ENCODE results near the gene PIK3R2. TPM values are rescaled to one million over a fixed set of nuclear protein-coding genes. Genes with fewer than 3 reads are reported as not detected.

The PIK3R2 gene
- polyA plus RNA-seq, 1 donor from 2014 or later, result 14.8 TPM

DNA sequence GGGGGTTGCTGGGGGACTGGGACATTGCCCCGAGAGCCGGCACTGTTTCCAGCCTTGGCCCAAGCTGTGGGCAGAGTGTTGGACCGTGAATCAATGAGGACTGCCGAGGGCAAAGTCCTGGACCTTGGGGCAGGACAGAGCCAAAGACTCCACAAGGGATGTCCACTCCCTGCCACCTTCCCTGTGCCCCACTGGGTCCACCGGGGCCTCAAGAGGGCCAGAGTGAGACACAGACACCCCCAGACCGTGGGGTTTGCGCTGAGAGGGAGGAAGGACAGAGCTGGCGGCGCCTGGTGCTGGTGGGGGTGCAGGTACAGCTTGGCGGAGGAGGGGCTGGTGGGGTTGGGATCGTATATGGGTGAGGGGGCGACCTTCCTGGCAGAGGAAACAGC is 43.6 kb upstream of the PIK3R2 start:
- H3K36me3 ChIP-seq (ENCODE audit: insufficient read depth, low read length), result no peaks in the 10 kb centered on the region
- H3K27ac ChIP-seq (ENCODE audit: low read length), result no peak overlapping the region
- H3F3A ChIP-seq (ENCODE audit: insufficient read depth, low read length, poor library complexity, severe bottlenecking), result no peaks in the 10 kb centered on the region
- H3K9ac ChIP-seq (ENCODE audit: low read length), result peak overlapping the region; percentile 71
- no peaks in the 10 kb centered on the region for H3K9me2 ChIP-seq (ENCODE audit: insufficient read depth, low read length)
- TF ChIP-seq EP300 (conservative IDR thresholded peaks at IDR 0.05; ENCODE audit: poor library complexity, severe bottlenecking) (no peak), REST (IDR thresholded peaks at IDR 0.05; ENCODE audit: borderline replicate concordance) (no peak), MXI1 (conservative IDR thresholded peaks at IDR 0.05; ENCODE audit: poor library complexity, severe bottlenecking) (no peak), POLR2AphosphoS5 (IDR thresholded peaks at IDR 0.05) (no peak), SMC3 (conservative IDR thresholded peaks at IDR 0.05; ENCODE audit: poor library complexity) (no peak), EZH2 (IDR thresholded peaks at IDR 0.05; ENCODE audit: borderline replicate concordance, insufficient read depth, low read length, poor library complexity, severe bottlenecking) (no peak), CTCF (IDR thresholded peaks at IDR 0.05; ENCODE audit: poor library complexity, severe bottlenecking) (no peak), TAF1 (IDR thresholded peaks at IDR 0.05; ENCODE audit: low read depth) (no peak), RAD21 (conservative IDR thresholded peaks at IDR 0.05) (no peak)
- H3K9me3 ChIP-seq (ENCODE audit: low read length), result no peaks in the 10 kb centered on the region
- H4K20me1 ChIP-seq (ENCODE audit: insufficient read depth), result no peaks in the 10 kb centered on the region
- H3K4me3 ChIP-seq (ENCODE audit: low read length), result peak overlapping the region; percentile 84
- peaks cover 21% of the 10 kb centered on the region for H3K27me3 ChIP-seq (ENCODE audit: insufficient read depth, low read depth, low read length)
- H2AFZ ChIP-seq (ENCODE audit: low read depth, low read length), result peak overlapping the region; percentile 34
- H3K79me2 ChIP-seq (replicated peaks; ENCODE audit: insufficient read depth, low read length), result no peaks in the 10 kb centered on the region
- H3K4me2 ChIP-seq (ENCODE audit: low read length), result peak overlapping the region; percentile 42

DNA sequence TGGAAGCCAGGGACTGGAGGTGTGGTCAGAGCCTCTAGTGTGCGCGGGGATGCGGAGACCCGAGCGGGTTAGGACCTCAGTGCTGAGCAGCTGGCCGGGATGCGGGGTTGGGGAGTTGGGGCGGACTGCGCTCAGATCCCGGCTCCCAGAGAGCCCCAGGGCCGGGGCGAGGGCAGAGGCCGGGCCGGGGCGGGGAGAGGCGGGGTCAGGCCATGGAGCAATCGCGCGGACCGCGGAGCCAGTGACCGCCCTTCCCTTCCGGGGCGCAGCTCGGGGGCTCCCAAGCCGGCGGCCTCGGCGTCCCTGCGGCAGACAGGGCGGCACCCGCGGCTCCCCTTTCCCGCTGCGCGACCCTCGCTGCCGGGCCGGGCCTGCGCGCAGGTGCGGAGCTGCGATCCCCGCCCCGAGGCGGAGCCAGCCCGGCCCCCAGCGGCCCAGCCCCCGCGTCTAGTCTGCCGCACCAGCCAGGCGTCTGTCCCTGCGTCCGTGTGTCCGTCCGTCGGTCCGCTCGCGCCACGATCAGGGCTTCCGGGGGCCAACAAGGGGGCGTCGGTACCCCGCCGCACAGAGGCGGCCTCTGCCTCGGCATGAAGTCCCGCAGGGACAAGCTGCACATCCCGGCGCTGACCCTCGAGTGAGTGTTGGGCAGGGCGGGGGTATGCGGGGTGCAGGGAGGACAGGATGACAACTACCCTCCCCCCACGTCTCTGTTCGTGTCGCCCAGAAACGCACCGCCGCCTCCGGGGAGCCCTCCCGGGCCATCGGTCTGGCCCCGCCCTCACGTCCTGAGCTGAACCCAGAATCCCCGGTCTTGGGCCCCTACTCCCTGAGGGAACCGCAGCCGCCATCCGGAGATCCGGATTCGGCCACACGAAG is 43.0 kb upstream of the PIK3R2 start:
- Histone ChIP-seq H3K27me3 (ENCODE audit: insufficient read depth, low read depth, low read length) (peaks cover 21% of the 10 kb centered on the region), H3K79me2 (replicated peaks; ENCODE audit: insufficient read depth, low read length) (no peaks in the 10 kb centered on the region), H2AFZ (ENCODE audit: low read depth, low read length) (peak overlapping the region; percentile 34), H3K9me2 (ENCODE audit: insufficient read depth, low read length) (no peaks in the 10 kb centered on the region), H3K4me3 (ENCODE audit: low read length) (peak overlapping the region; percentile 84), H3K9me3 (ENCODE audit: low read length) (no peaks in the 10 kb centered on the region), H3F3A (ENCODE audit: insufficient read depth, low read length, poor library complexity, severe bottlenecking) (no peaks in the 10 kb centered on the region), H3K9ac (ENCODE audit: low read length) (peak overlapping the region; percentile 71), H3K4me2 (ENCODE audit: low read length) (peak overlapping the region; percentile 42), H3K36me3 (ENCODE audit: insufficient read depth, low read length) (no peaks in the 10 kb centered on the region), H3K27ac (ENCODE audit: low read length) (no peak overlapping the region), H4K20me1 (ENCODE audit: insufficient read depth) (no peaks in the 10 kb centered on the region)
- no peak for TF ChIP-seq EZH2 (IDR thresholded peaks at IDR 0.05; ENCODE audit: borderline replicate concordance, insufficient read depth, low read length, poor library complexity, severe bottlenecking)

Data from neural cell (in vitro differentiated cells).